ENCODE measurements around the gene DENND2A. TPM values are rescaled to one million over a fixed set of nuclear protein-coding genes. Genes with fewer than 3 reads are reported as not detected.

The DENND2A gene
- total and polyA plus RNA-seq, 2 of the 4 experiments (the other 2 are of a cell fraction): 7.5 to 10.3 TPM

GRCh38 chr7:140668641-140669040, 28.0 kb upstream of the DENND2A start:
- no peak overlapping the region for H3K18ac ChIP-seq (ENCODE audit: low read depth, low read length)
- dilution Hi-C loops (cut with HindIII; ENCODE audit: low sequenced_read_pairs, unreplicated experiment) (no loop called here), intact Hi-C loops (cut with micrococcal nuclease) (no loop called here), in situ Hi-C loops (cut with MboI; ENCODE audit: low sequenced_read_pairs) (no loop called here)
- no peak overlapping the region for H3K23ac ChIP-seq (ENCODE audit: low read depth, low read length)
- no peaks in the 10 kb centered on the region for H3K9me1 ChIP-seq (ENCODE audit: insufficient read depth, low read length)
- no peak overlapping the region for H3K4ac ChIP-seq (ENCODE audit: low read depth, low read length)
- H3K79me1 ChIP-seq (ENCODE audit: low read depth in 1 of 2, low read length in 2 of 2): 0 out of 4 replicates have a peak, but pooled peaks cover 0 to 4% of the 10 kb centered on the region in 2 experiments
- H3K27ac ChIP-seq (ENCODE audit: insufficient read depth, low read length): no peak overlapping the region
- no peak for DNase-seq
- ChIA-PET CTCF (interaction anchor here (0.6 to 1.0 kb wide), 4 partner anchors 8 to 1069 kb away, joined by 3 to 4 read pairs (median 3); partner anchors contain the start of gene SSBP1), POLR2A (ENCODE audit: unreplicated experiment) (no interaction called here)
- no peak overlapping the region for H4K5ac ChIP-seq (ENCODE audit: low read depth, low read length)
- WGBS, 2 experiments (ENCODE audit: extremely low coverage in 2 of 2, insufficient read length in 1 of 2): no CpG with 5 or more reads among the region's 1 CpG
- H3K14ac ChIP-seq (replicated peaks; ENCODE audit: low read depth, low read length): no peak overlapping the region
- H3K9ac ChIP-seq (ENCODE audit: low read depth, low read length): no peak overlapping the region
- H2BK120ac ChIP-seq (ENCODE audit: low read depth, low read length): no peak overlapping the region
- H3K36me3 ChIP-seq (ENCODE audit: control insufficient read depth, insufficient read depth, low read length): no peaks in the 10 kb centered on the region
- H3K9me3 ChIP-seq (ENCODE audit: control insufficient read depth, insufficient read depth, low read length): no peaks in the 10 kb centered on the region
- H2BK5ac ChIP-seq (ENCODE audit: low read depth, low read length, poor library complexity, severe bottlenecking): no peak overlapping the region
- no peak overlapping the region for H2AK9ac ChIP-seq (replicated peaks; ENCODE audit: low read depth, low read length, poor library complexity)
- no peak overlapping the region for H2AK5ac ChIP-seq (ENCODE audit: low read depth, low read length)
- H2BK20ac ChIP-seq (ENCODE audit: low read depth, low read length): no peak overlapping the region
- H2BK15ac ChIP-seq (ENCODE audit: low read depth, low read length): no peak overlapping the region
- H3K4me2 ChIP-seq (ENCODE audit: low read depth, low read length): no peak overlapping the region
- no peak overlapping the region for H3K4me3 ChIP-seq (ENCODE audit: insufficient read depth, low read depth, low read length)
- no peak overlapping the region for H4K8ac ChIP-seq (ENCODE audit: low read depth in 2 of 2, low read length in 2 of 2)
- no peaks in the 10 kb centered on the region for H3K4me1 ChIP-seq (ENCODE audit: control insufficient read depth, insufficient read depth, low read length)
- no peaks in the 10 kb centered on the region for H4K20me1 ChIP-seq (ENCODE audit: insufficient read depth, low read length)
- no peak overlapping the region for H2AFZ ChIP-seq (replicated peaks; ENCODE audit: low read length, poor library complexity)
- no peak for ATAC-seq (ENCODE audit: low read depth)
- H3K56ac ChIP-seq (ENCODE audit: extremely low read depth, insufficient read depth, low read length): no peak overlapping the region
- H3K27me3 ChIP-seq (ENCODE audit: control insufficient read depth, insufficient read depth, low read length): peaks cover 8% of the 10 kb centered on the region; the same call in 1 of the 2 replicates
- no TSS peak for BruUV-seq (replicated peaks)
- TF ChIP-seq RFX5 (IDR thresholded peaks at IDR 0.05; ENCODE audit: low read depth, low read length) (no peak), CHD1 (IDR thresholded peaks at IDR 0.05; ENCODE audit: low read depth, low read length) (no peak), RAD21 (IDR thresholded peaks at IDR 0.05; ENCODE audit: low read length) (no peak), CEBPB (IDR thresholded peaks at IDR 0.05; ENCODE audit: low read depth, low read length) (no peak), MAZ (IDR thresholded peaks at IDR 0.05; ENCODE audit: borderline replicate concordance, low read depth, low read length) (no peak), FOS (IDR thresholded peaks at IDR 0.05; ENCODE audit: low read depth, low read length) (no peak), MXI1 (IDR thresholded peaks at IDR 0.05; ENCODE audit: borderline replicate concordance, low read depth, low read length) (no peak), SMC3 (IDR thresholded peaks at IDR 0.05; ENCODE audit: low read depth, low read length) (no peak), ELK1 (IDR thresholded peaks at IDR 0.05; ENCODE audit: borderline replicate concordance, low read depth, low read length) (no peak), USF2 (IDR thresholded peaks at IDR 0.05; ENCODE audit: low read depth, low read length) (no peak), NFE2L2 (IDR thresholded peaks at IDR 0.05; ENCODE audit: low read depth, low read length) (no peak), CTCF (conservative IDR thresholded peaks at IDR 0.05; ENCODE audit: low read depth, low read length) (no peak), RCOR1 (IDR thresholded peaks at IDR 0.05; ENCODE audit: insufficient replicate concordance, low read length) (no peak), POLR2A (IDR thresholded peaks at IDR 0.05; ENCODE audit: low read depth, low read length) (no peak), MAFK (IDR thresholded peaks at IDR 0.05; ENCODE audit: low read depth, low read length) (no peak)
- no peak overlapping the region for H4K91ac ChIP-seq (ENCODE audit: insufficient read depth, low read depth, low read length)

Measured in IMR-90 (cell line).